ENCODE data around the gene HSDL2. TPM values are rescaled to one million over a fixed set of nuclear protein-coding genes. Genes with fewer than 3 reads are reported as not detected.
"Not testable (repeated sequence)": the region's sequence is repeated elsewhere in the genome, so short reads cannot be mapped to it uniquely, and the experiment has no call there.

Gene HSDL2
- total and polyA plus RNA-seq, 7 experiments from 2014 or later: 9.2 to 24.6 (median 15.5) TPM

GRCh38 chr9:112369817-112370216 is 10.1 kb upstream of the HSDL2 start:
- Mint-ChIP-seq H3K27me3 (peaks cover 0 to 8% (median 4%) of the 10 kb centered on the region in 5 donors), H3K4me1 (peaks cover 0 to 2% (median 0%) of the 10 kb centered on the region in 7 donors), H3K27ac (no peak overlapping the region), H3K36me3 (peaks cover 13 to 35% (median 25%) of the 10 kb centered on the region in 5 donors), H3K9me3 (peaks cover 9 to 79% (median 29%) of the 10 kb centered on the region in 11 donors), H3K4me3 (no peak overlapping the region)
- Histone ChIP-seq H3K4me1 (ENCODE audit: control insufficient read depth in 2 of 2, insufficient read depth in 2 of 2, low read length in 2 of 2) (no peaks in the 10 kb centered on the region), H3K9me3 (ENCODE audit: control insufficient read depth in 2 of 3, low read length in 3 of 3) (peaks cover 0 to 17% (median 0%) of the 10 kb centered on the region in 3 experiments), H3K36me3 (ENCODE audit: control insufficient read depth in 2 of 3, insufficient read depth in 3 of 3, low read length in 3 of 3) (no peaks in the 10 kb centered on the region), H3K27me3 (ENCODE audit: control insufficient read depth in 2 of 2, insufficient read depth in 2 of 2, low read length in 2 of 2) (no peaks in the 10 kb centered on the region), H3K27ac (ENCODE audit: low read depth, low read length) (no peak overlapping the region), H3K4me3 (ENCODE audit: low read length) (no peak overlapping the region)
- ATAC-seq (no peak), DNase-seq (no peak)
- intact Hi-C loops (cut with micrococcal nuclease): loop anchor here (10.0 kb wide), 3 partner anchors 425 to 885 kb away; partner anchors contain the start of gene ECPAS (in 1 of the 2)
- CTCF ChIA-PET: no interaction called here
- POLR2A ChIA-PET: interaction anchor here (1.0 kb wide), 1 partner anchor 9 kb away, joined by 3 read pairs; no protein-coding TSS in a partner anchor

GRCh38 chr9:112371060-112371459 is 8.8 kb upstream of the HSDL2 start:
- H3K4me3 ChIP-seq (ENCODE audit: low read length): no peak overlapping the region
- peaks cover 13 to 42% (median 33%) of the 10 kb centered on the region in 5 donors for H3K36me3 Mint-ChIP-seq
- ATAC-seq: no peak
- intact Hi-C loops (cut with micrococcal nuclease): loop anchor here (10.0 kb wide), 3 partner anchors 424 to 886 kb away; partner anchors contain the start of gene ECPAS (in 1 of the 2)
- CTCF ChIA-PET: interaction anchor here (0.6 kb wide), 2 partner anchors 36 to 385 kb away, joined by 3 to 4 read pairs; no protein-coding TSS in a partner anchor
- H3K27ac ChIP-seq (ENCODE audit: low read depth, low read length): no peak overlapping the region
- no peak for DNase-seq
- no peak overlapping the region for H3K4me3 Mint-ChIP-seq
- POLR2A ChIA-PET: interaction anchor here (0.7 to 1.1 kb wide), 2 partner anchors 15 to 17 kb away, joined by 4 to 5 read pairs; no protein-coding TSS in a partner anchor
- H3K36me3 ChIP-seq (ENCODE audit: control insufficient read depth in 2 of 3, insufficient read depth in 3 of 3, low read length in 3 of 3): no peaks in the 10 kb centered on the region
- no peak overlapping the region for H3K27ac Mint-ChIP-seq
- peaks cover 0 to 5% (median 0%) of the 10 kb centered on the region in 7 donors for H3K4me1 Mint-ChIP-seq
- H3K9me3 Mint-ChIP-seq: peaks cover 0 to 71% (median 20%) of the 10 kb centered on the region in 11 donors
- H3K27me3 ChIP-seq (ENCODE audit: control insufficient read depth in 2 of 2, insufficient read depth in 2 of 2, low read length in 2 of 2): no peaks in the 10 kb centered on the region
- H3K9me3 ChIP-seq (ENCODE audit: control insufficient read depth in 2 of 3, low read length in 3 of 3): peaks cover 0 to 17% (median 0%) of the 10 kb centered on the region in 3 experiments
- no peaks in the 10 kb centered on the region for H3K27me3 Mint-ChIP-seq
- no peaks in the 10 kb centered on the region for H3K4me1 ChIP-seq (ENCODE audit: control insufficient read depth in 2 of 2, insufficient read depth in 2 of 2, low read length in 2 of 2)

- Mint-ChIP-seq H3K9me3 (peaks cover 0 to 49% (median 13%) of the 10 kb centered on the region in 11 donors), H3K4me1 (peaks cover 8 to 25% (median 23%) of the 10 kb centered on the region in 7 donors), H3K36me3 (peaks cover 10 to 42% (median 30%) of the 10 kb centered on the region in 5 donors)
- Histone ChIP-seq H3K4me1 (ENCODE audit: control insufficient read depth in 2 of 2, insufficient read depth in 2 of 2, low read length in 2 of 2) (peaks cover 8 to 14% of the 10 kb centered on the region in 2 donors), H3K9me3 (ENCODE audit: control insufficient read depth in 2 of 3, low read length in 3 of 3) (peaks cover 0 to 11% (median 0%) of the 10 kb centered on the region in 3 experiments)
- POLR2A ChIA-PET; H3K36me3 ChIP-seq (ENCODE audit: control insufficient read depth in 2 of 3, insufficient read depth in 3 of 3, low read length in 3 of 3); H3K4me3 ChIP-seq (ENCODE audit: low read length); H3K27ac ChIP-seq (ENCODE audit: low read depth, low read length); DNase-seq; H3K4me3 Mint-ChIP-seq; CTCF ChIA-PET; ATAC-seq; H3K27me3 ChIP-seq (ENCODE audit: control insufficient read depth in 2 of 2, insufficient read depth in 2 of 2, low read length in 2 of 2); H3K27ac Mint-ChIP-seq; H3K27me3 Mint-ChIP-seq: not testable (repeated sequence)
- intact Hi-C loops (cut with micrococcal nuclease): loop anchor here (10.0 kb wide), 3 partner anchors 421 to 889 kb away; partner anchors contain the start of gene ECPAS (in 1 of the 2)
These were observed 6.2 kb upstream of the HSDL2 start for GRCh38 chr9:112373666-112374065.

DNA sequence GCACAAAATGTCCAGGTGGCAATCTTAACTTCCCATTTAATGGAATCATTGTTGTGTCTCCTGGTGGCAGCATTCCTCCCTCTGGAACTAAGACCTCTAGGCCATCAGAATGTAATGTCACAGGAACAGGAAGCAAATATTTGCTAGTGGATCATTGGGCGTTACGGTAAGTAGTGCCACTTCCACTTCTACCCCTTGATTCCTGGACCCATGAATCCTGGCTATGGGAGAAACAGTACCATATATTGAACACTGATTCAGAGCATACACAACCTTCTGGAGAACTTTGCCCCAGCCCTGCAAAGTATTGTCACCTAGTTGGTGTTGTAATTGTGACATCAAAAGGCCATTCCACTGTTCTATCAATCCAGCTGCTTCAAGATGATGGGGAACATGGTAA is 5.7 kb upstream of the HSDL2 start:
- ATAC-seq; POLR2A ChIA-PET; CTCF ChIA-PET; H3K9me3 ChIP-seq (ENCODE audit: control insufficient read depth in 2 of 3, low read length in 3 of 3); H3K4me3 Mint-ChIP-seq; H3K27ac ChIP-seq (ENCODE audit: low read depth, low read length); DNase-seq; H3K27me3 Mint-ChIP-seq; H3K36me3 ChIP-seq (ENCODE audit: control insufficient read depth in 2 of 3, insufficient read depth in 3 of 3, low read length in 3 of 3); H3K27me3 ChIP-seq (ENCODE audit: control insufficient read depth in 2 of 2, insufficient read depth in 2 of 2, low read length in 2 of 2); H3K4me3 ChIP-seq (ENCODE audit: low read length); H3K27ac Mint-ChIP-seq: not testable (repeated sequence)
- peaks cover 8 to 29% (median 26%) of the 10 kb centered on the region in 7 donors for H3K4me1 Mint-ChIP-seq
- H3K9me3 Mint-ChIP-seq: peaks cover 0 to 44% (median 13%) of the 10 kb centered on the region in 11 donors
- H3K4me1 ChIP-seq (ENCODE audit: control insufficient read depth in 2 of 2, insufficient read depth in 2 of 2, low read length in 2 of 2): peaks cover 8 to 14% of the 10 kb centered on the region in 2 donors
- H3K36me3 Mint-ChIP-seq: peaks cover 10 to 40% (median 27%) of the 10 kb centered on the region in 5 donors
- intact Hi-C loops (cut with micrococcal nuclease): loop anchor here (10.0 kb wide), 3 partner anchors 421 to 889 kb away; partner anchors contain the start of gene ECPAS (in 1 of the 2)

GRCh38 chr9:112375361-112375760 is 4.5 kb upstream of the HSDL2 start:
- Mint-ChIP-seq H3K27me3 (no peaks in the 10 kb centered on the region), H3K36me3 (peaks cover 10 to 33% (median 24%) of the 10 kb centered on the region in 5 donors), H3K9me3 (peaks cover 0 to 34% (median 7%) of the 10 kb centered on the region in 11 donors), H3K4me1 (peaks cover 8 to 31% (median 28%) of the 10 kb centered on the region in 7 donors), H3K27ac (peak overlapping the region in 1 of 9 donors; percentile 10), H3K4me3 (no peak overlapping the region)
- Histone ChIP-seq H3K9me3 (ENCODE audit: control insufficient read depth in 2 of 3, low read length in 3 of 3) (no peaks in the 10 kb centered on the region), H3K4me1 (ENCODE audit: control insufficient read depth in 2 of 2, insufficient read depth in 2 of 2, low read length in 2 of 2) (peaks cover 8 to 14% of the 10 kb centered on the region in 2 donors), H3K4me3 (ENCODE audit: low read length) (no peak overlapping the region), H3K27ac (ENCODE audit: low read depth, low read length) (no peak overlapping the region), H3K36me3 (ENCODE audit: control insufficient read depth in 2 of 3, insufficient read depth in 3 of 3, low read length in 3 of 3) (peaks cover 0 to 8% (median 0%) of the 10 kb centered on the region in 3 experiments), H3K27me3 (ENCODE audit: control insufficient read depth in 2 of 2, insufficient read depth in 2 of 2, low read length in 2 of 2) (no peaks in the 10 kb centered on the region)
- no peak for ATAC-seq
- DNase-seq: no peak
- CTCF ChIA-PET: no interaction called here
- POLR2A ChIA-PET: interaction anchor here (0.6 kb wide), 1 partner anchor 737 kb away, joined by 3 read pairs; no protein-coding TSS in a partner anchor
- intact Hi-C loops (cut with micrococcal nuclease): loop anchor here (5.0 to 10.0 kb wide), 11 partner anchors 67 to 893 kb away; partner anchors contain the start of genes ECPAS (in 2 of the 2), FKBP15 (in 1 of the 2), GNG10 (in 1 of the 2) and PTGR1 (in 1 of the 2)

DNA sequence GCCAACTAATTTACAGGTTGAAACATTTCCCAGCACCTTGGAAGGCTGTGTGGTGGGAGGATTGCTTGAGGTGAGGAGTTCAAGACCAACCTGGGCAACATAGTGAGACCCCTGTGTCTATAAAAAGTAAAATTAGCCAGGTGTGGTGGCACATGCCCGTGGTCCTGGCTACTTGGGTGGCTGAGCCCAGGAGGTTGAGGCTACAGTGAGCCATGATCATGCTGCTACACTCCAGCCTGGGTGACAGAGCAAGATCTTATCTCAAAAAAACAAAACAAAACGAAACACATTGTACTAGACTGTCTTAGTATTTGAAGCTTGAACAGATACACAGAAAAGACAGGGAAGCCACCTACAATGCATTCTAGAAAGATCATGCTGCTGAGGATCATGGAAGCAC is 2.8 kb upstream of the HSDL2 start:
- peaks cover 4 to 27% (median 19%) of the 10 kb centered on the region in 5 donors for H3K36me3 Mint-ChIP-seq
- no peaks in the 10 kb centered on the region for H3K9me3 ChIP-seq (ENCODE audit: control insufficient read depth in 2 of 3, low read length in 3 of 3)
- no peaks in the 10 kb centered on the region for H3K27me3 ChIP-seq (ENCODE audit: control insufficient read depth in 2 of 2, insufficient read depth in 2 of 2, low read length in 2 of 2)
- H3K9me3 Mint-ChIP-seq: peaks cover 0 to 22% (median 3%) of the 10 kb centered on the region in 11 donors
- peak overlapping the region in 2 of 9 donors; percentile 35 to 74 for H3K27ac Mint-ChIP-seq
- H3K4me1 Mint-ChIP-seq: peaks cover 24 to 45% (median 43%) of the 10 kb centered on the region in 7 donors
- no peak overlapping the region for H3K4me3 ChIP-seq (ENCODE audit: low read length)
- intact Hi-C loops (cut with micrococcal nuclease): loop anchor here (5.0 to 10.0 kb wide), 11 partner anchors 65 to 895 kb away; partner anchors contain the start of genes ECPAS (in 2 of the 2), FKBP15 (in 1 of the 2), GNG10 (in 1 of the 2) and PTGR1 (in 1 of the 2)
- peaks cover 14 to 17% of the 10 kb centered on the region in 2 donors for H3K4me1 ChIP-seq (ENCODE audit: control insufficient read depth in 2 of 2, insufficient read depth in 2 of 2, low read length in 2 of 2)
- H3K4me3 Mint-ChIP-seq: peak overlapping the region in 8 of 10 donors; percentile 7 to 100 (median 57)
- H3K27me3 Mint-ChIP-seq: no peaks in the 10 kb centered on the region
- H3K27ac ChIP-seq (ENCODE audit: low read depth, low read length): no peak overlapping the region
- ChIA-PET POLR2A (no interaction called here), CTCF (no interaction called here)
- H3K36me3 ChIP-seq (ENCODE audit: control insufficient read depth in 2 of 3, insufficient read depth in 3 of 3, low read length in 3 of 3): peaks cover 0 to 8% (median 0%) of the 10 kb centered on the region in 3 experiments
- no peak for DNase-seq
- ATAC-seq: no peak
